Stomach (tissue), 9 donors: Measurements from ENCODE around the gene IMP4. TPM values are rescaled to one million over a fixed set of nuclear protein-coding genes. Genes with fewer than 3 reads are reported as not detected.

Experiments used
- DNase-seq, 2 donors: peaks; one replicate each; pipeline versions ENCODE4 v3.0.0 to v3.0.0-alpha.2; 2013 to 2019
- H3K27ac ChIP-seq, 5 donors: fragments of 200-600 bp in 4 of 5; sonication (generic) in 4 of 5; one replicate each; pipeline ENCODE4 v1.5.1; 2013 to 2019; ENCODE audit warnings: mild to moderate bottlenecking in 1 of 5, moderate library complexity in 1 of 5
- H3K27me3 ChIP-seq, 3 donors: fragments of 200-600 bp; sonication (generic); one replicate each; pipeline ENCODE4 v1.5.1; 2017 to 2019; ENCODE audit warnings: mixed run types in 1 of 3
- H3K36me3 ChIP-seq, 4 donors: fragments of 200-600 bp; sonication (generic); 1 replicate in 3 of 4; 2 replicates in 1 of 4; pipeline ENCODE4 v1.5.1; 2016 to 2019
- H3K4me1 ChIP-seq, 4 donors: fragments of 200-600 bp; sonication (generic); one replicate each; pipeline ENCODE4 v1.5.1; 2016 to 2019
- H3K4me3 ChIP-seq, 4 donors: fragments of 200-600 bp; sonication (generic) in 3 of 4; one replicate each; pipeline ENCODE4 v1.5.1; 2016 to 2019; ENCODE audit warnings: mild to moderate bottlenecking in 1 of 4
- H3K9me3 ChIP-seq, 4 donors: fragments of 200-600 bp; sonication (generic); one replicate each; pipeline ENCODE4 v1.5.1; 2016 to 2019
- CTCF ChIP-seq, 7 experiments: fragments of 450-650 bp in 4 of 7; fragments of 200-600 bp in 3 of 7; sonication (generic) in 3 of 7; IDR thresholded peaks; one replicate each; pipeline ENCODE4 v1.5.1; 2016 to 2019; ENCODE audit warnings: antibody characterized with exemption in 7 of 7, control low read depth in 2 of 7, mild to moderate bottlenecking in 1 of 7
- EP300 ChIP-seq: sonication (generic); formaldehyde crosslinking; IDR thresholded peaks from one replicate; pipeline ENCODE4 v1.6.1; 2017; ENCODE audit warnings: antibody characterized with exemption
- POLR2A ChIP-seq, 4 donors: fragments of 450-650 bp; IDR thresholded peaks; one replicate each; pipeline ENCODE4 v1.6.1; 2016; ENCODE audit warnings: antibody characterized with exemption in 4 of 4, control low read depth in 2 of 4, mild to moderate bottlenecking in 1 of 4, moderate library complexity in 1 of 4
- POLR2AphosphoS5 ChIP-seq, 3 donors: sonication (generic); formaldehyde crosslinking; IDR thresholded peaks; one replicate each; pipeline ENCODE4 v1.6.1; 2016; ENCODE audit warnings: antibody characterized with exemption in 3 of 3
- WGBS, 5 donors: extraction: QIAGEN DNeasy Blood & Tissue Kit in 3 of 5; methylation state at CpG; one replicate each; pipeline versions ENCODE4 v1.1.5 to v1.1.7; 2013 to 2018; 5-methylcytosine and 5-hydroxymethylcytosine counted together
- intact Hi-C: fragments of 100-400 bp; cut with DNase I; formaldehyde crosslinking; loops from one replicate; pipeline ENCODE4 v1.15.1; 2023; ENCODE audit warnings: low total_unique reads
- polyA plus RNA-seq, 3 donors: library from polyadenylated mRNA; stranded (reverse); fragments of 200-250 nt; gene quantifications; one replicate each; pipeline ENCODE4 v1.2.3, GENCODE V29; 2013
- total RNA-seq, 5 donors: library from RNA; depleted of rRNA; stranded (reverse); fragments of >200 nt; gene quantifications; one replicate each; pipeline versions ENCODE4 v1.1.0 to v1.2.3, GENCODE V29; 2014 to 2016
- donor health status: healthy with polysubstance abuse.
- donor health status: Bipolar disorder and iron deficiency.
- donor health status: healthy.

Gene IMP4
- total and polyA plus RNA-seq, 8 donors, result 14.2 to 128 (median 71.2) TPM

- Histone ChIP-seq H3K36me3 (peaks cover 0 to 29% (median 26%) of the 10 kb centered on the region in 4 donors), H3K4me3 (peak overlapping the region; percentile 80 to 98 (median 88)), H3K27ac (peak overlapping the region; percentile 82 to 92 (median 87)), H3K4me1 (peaks cover 16 to 59% (median 42%) of the 10 kb centered on the region in 4 donors), H3K27me3 (no peaks in the 10 kb centered on the region), H3K9me3 (no peaks in the 10 kb centered on the region)
- no peak for DNase-seq
- 35 to 55% (median 40%) methylated on average over 16 to 24 of the region's 24 CpGs for WGBS, 5 donors
- no peak for TF ChIP-seq POLR2A (IDR thresholded peaks at IDR 0.05)
- no peak for TF ChIP-seq EP300
- no peak for TF ChIP-seq POLR2AphosphoS5 (IDR thresholded peaks at IDR 0.05)
- no peak for TF ChIP-seq CTCF (IDR thresholded peaks at IDR 0.05)
- intact Hi-C loops, result no loop called here
Measured at GRCh38 chr2:130372833-130373807, 30.4 kb downstream of the IMP4 start.

- intact Hi-C loops, result no loop called here
- Histone ChIP-seq H3K36me3 (peaks cover 0 to 29% (median 26%) of the 10 kb centered on the region in 4 donors), H3K4me3 (peak overlapping the region in 3 of 4 donors; percentile 80 to 98 (median 88)), H3K27me3 (no peaks in the 10 kb centered on the region), H3K27ac (peak overlapping the region in 2 of 5 donors; percentile 87 to 92), H3K4me1 (peaks cover 16 to 59% (median 42%) of the 10 kb centered on the region in 4 donors), H3K9me3 (no peaks in the 10 kb centered on the region)
- TF ChIP-seq POLR2A (IDR thresholded peaks at IDR 0.05) (no peak), POLR2AphosphoS5 (IDR thresholded peaks at IDR 0.05) (no peak), EP300 (no peak), CTCF (IDR thresholded peaks at IDR 0.05) (no peak)
- DNase-seq, result no peak
- 89 to 100% (median 93%) methylated on average over 2 to 3 of the region's 3 CpGs for WGBS, 5 donors
Measured at GRCh38 chr2:130373808-130374365, 31.2 kb downstream of the IMP4 start.

GRCh38 chr2:130374587-130375290 lies 32.0 kb downstream of the IMP4 start:
- WGBS, 5 donors, result 79 to 91% (median 89%) methylated on average over 9 of the region's 9 CpGs
- DNase-seq, result no peak
- no peak for TF ChIP-seq CTCF (IDR thresholded peaks at IDR 0.05)
- no peak for TF ChIP-seq POLR2AphosphoS5 (IDR thresholded peaks at IDR 0.05)
- TF ChIP-seq POLR2A (IDR thresholded peaks at IDR 0.05), result no peak
- H3K4me1 ChIP-seq, result peaks cover 16 to 57% (median 42%) of the 10 kb centered on the region in 4 donors
- no peaks in the 10 kb centered on the region for H3K9me3 ChIP-seq
- no peaks in the 10 kb centered on the region for H3K27me3 ChIP-seq
- no peak overlapping the region for H3K4me3 ChIP-seq
- peaks cover 0 to 29% (median 26%) of the 10 kb centered on the region in 4 donors for H3K36me3 ChIP-seq
- no peak overlapping the region for H3K27ac ChIP-seq
- intact Hi-C loops, result no loop called here
